Fibroblast of lung (primary cell): ENCODE results near the gene DDX39B. TPM values are rescaled to one million over a fixed set of nuclear protein-coding genes. Genes with fewer than 3 reads are reported as not detected.

Experiments used
- DNase-seq, 2 donors: peaks; one replicate each; pipeline versions ENCODE4 v3.0.0 to v3.0.0-alpha.2; 2010; ENCODE audit warnings: low read depth in 2 of 2
- H2AFZ ChIP-seq: 2 replicates; pipeline ENCODE4 v1.5.1; 2012; ENCODE audit warnings: low read length, control low read depth, inconsistent platforms
- H3K27ac ChIP-seq: 2 replicates; pipeline ENCODE4 v1.5.1; 2011; ENCODE audit warnings: low read length, control low read depth; ENCODE audit not compliant: insufficient read depth
- H3K27me3 ChIP-seq: 2 replicates; pipeline ENCODE4 v1.5.1; 2011; ENCODE audit warnings: mild to moderate bottlenecking, low read length; ENCODE audit not compliant: control insufficient read depth, insufficient read depth
- H3K36me3 ChIP-seq: 2 replicates; pipeline ENCODE4 v1.5.1; 2011; ENCODE audit warnings: low read length; ENCODE audit not compliant: control insufficient read depth, insufficient read depth
- H3K4me1 ChIP-seq: 2 replicates; pipeline ENCODE4 v1.5.1; 2011; ENCODE audit warnings: low read length; ENCODE audit not compliant: control insufficient read depth, insufficient read depth; ENCODE audit errors: extremely low read depth
- H3K4me2 ChIP-seq: 2 replicates; pipeline ENCODE4 v1.5.1; 2011; ENCODE audit warnings: low read length, control low read depth; ENCODE audit not compliant: insufficient read depth; ENCODE audit errors: extremely low read depth
- H3K4me3 ChIP-seq, 4 experiments: fragments of 200-600 bp in 1 of 4; sonication (generic) in 1 of 4; replicated peaks in 1 of 4; 2 replicates each; pipeline ENCODE4 v1.5.1; 2011 to 2016; ENCODE audit warnings: low read length in 4 of 4, low read depth in 3 of 4, mild to moderate bottlenecking in 3 of 4, control low read depth in 2 of 4, inconsistent platforms in 1 of 4, mixed read lengths in 1 of 4; ENCODE audit not compliant: insufficient read depth in 1 of 4; ENCODE audit errors: control extremely low read depth in 1 of 4
- H3K79me2 ChIP-seq: 2 replicates; pipeline ENCODE4 v1.5.1; 2012; ENCODE audit warnings: mild to moderate bottlenecking, low read length, inconsistent platforms; ENCODE audit not compliant: control insufficient read depth, insufficient read depth
- H3K9ac ChIP-seq: 2 replicates; pipeline ENCODE4 v1.5.1; 2011; ENCODE audit warnings: mild to moderate bottlenecking, low read length, control low read depth; ENCODE audit not compliant: insufficient read depth
- H3K9me3 ChIP-seq: 2 replicates; pipeline ENCODE4 v1.5.1; 2012; ENCODE audit warnings: low read depth, low read length; ENCODE audit not compliant: control insufficient read depth, insufficient read depth
- H4K20me1 ChIP-seq: 2 replicates; pipeline ENCODE4 v1.5.1; 2011; ENCODE audit warnings: low read length; ENCODE audit not compliant: control insufficient read depth, insufficient read depth; ENCODE audit errors: extremely low read depth
- CTCF ChIP-seq, 2 donors: IDR thresholded peaks in 1 of 2; conservative IDR thresholded peaks in 1 of 2; 1 replicate in 1 of 2; 2 replicates in 1 of 2; pipeline ENCODE4 v1.5.1; 2011 to 2012; ENCODE audit warnings: low read length in 2 of 2, control low read depth in 1 of 2, inconsistent platforms in 1 of 2, low read depth in 1 of 2, mild to moderate bottlenecking in 1 of 2
- EZH2 ChIP-seq: IDR thresholded peaks from 2 replicates; pipeline ENCODE4 v1.5.1; 2012; ENCODE audit warnings: low read length, control low read depth, mild to moderate bottlenecking; ENCODE audit errors: missing control alignments
- polyA plus RNA-seq, 2 donors: library from polyadenylated mRNA; depleted of rRNA in 1 of 2; stranded (reverse) in 1 of 2; unstranded in 1 of 2; fragments of >200 nt; gene quantifications; 2 replicates each; pipeline ENCODE4 v1.2.1, GENCODE V29; 2011 to 2012; ENCODE audit warnings: missing spikeins in 1 of 2
- total RNA-seq: library from RNA; depleted of rRNA; stranded (reverse); fragments of >200 nt; gene quantifications from 2 replicates; pipeline ENCODE4 v1.2.1, GENCODE V29; 2014

Gene DDX39B
- total and polyA plus RNA-seq, 2 donors (not counting 1 experiment from before 2014, with no cell fraction given): 323 to 370 TPM

- H3K27me3 ChIP-seq: no peaks in the 10 kb centered on the region
- DNase-seq: no peak
- H3K4me1 ChIP-seq: peaks cover 6% of the 10 kb centered on the region
- H3K27ac ChIP-seq: no peak overlapping the region
- no peaks in the 10 kb centered on the region for H3K36me3 ChIP-seq
- H2AFZ ChIP-seq: no peak overlapping the region
- H3K4me2 ChIP-seq: peak overlapping the region; percentile 80
- H3K4me3 ChIP-seq: peak overlapping the region in 2 of 4 experiments; percentile 63 to 71
- H3K9ac ChIP-seq: no peak overlapping the region
- H3K9me3 ChIP-seq: no peaks in the 10 kb centered on the region
- peaks cover 6% of the 10 kb centered on the region for H3K79me2 ChIP-seq
- TF ChIP-seq EZH2 (no peak), CTCF (conservative IDR thresholded peaks at IDR 0.05 in 1 of 2, IDR thresholded peaks at IDR 0.05 in 1 of 2; ENCODE audit: low read depth in 1 of 2, low read length in 2 of 2) (no peak)
- no peaks in the 10 kb centered on the region for H4K20me1 ChIP-seq
Measured at GRCh38 chr6:31548544-31548873, 6.7 kb upstream of the DDX39B start.

GRCh38 chr6:31547727-31548543, 6.1 kb upstream of the DDX39B start:
- TF ChIP-seq EZH2 (no peak), CTCF (conservative IDR thresholded peaks at IDR 0.05 in 1 of 2, IDR thresholded peaks at IDR 0.05 in 1 of 2; ENCODE audit: low read depth in 1 of 2, low read length in 2 of 2) (no peak)
- DNase-seq: no peak
- Histone ChIP-seq H4K20me1 (no peaks in the 10 kb centered on the region), H3K27me3 (no peaks in the 10 kb centered on the region), H3K9me3 (no peaks in the 10 kb centered on the region), H3K4me1 (peaks cover 6% of the 10 kb centered on the region), H3K4me2 (peak overlapping the region; percentile 80), H3K79me2 (peaks cover 8% of the 10 kb centered on the region), H2AFZ (no peak overlapping the region), H3K4me3 (peak overlapping the region; percentile 51 to 76 (median 67)), H3K36me3 (no peaks in the 10 kb centered on the region), H3K9ac (peak overlapping the region; percentile 74), H3K27ac (peak overlapping the region; percentile 87)

GRCh38 chr6:31546958-31547726, 5.3 kb upstream of the DDX39B start, which contains the start of gene NFKBIL1:
Gene NFKBIL1, plus strand, starts transcription at chr6:31547608. Its CDS starts 87 bp downstream, at chr6:31547695.
- Histone ChIP-seq H3K9me3 (no peaks in the 10 kb centered on the region), H3K36me3 (no peaks in the 10 kb centered on the region), H3K4me3 (peak within 1 kb of the TSS; percentile 51 to 76 (median 67)), H3K27ac (peak within 1 kb of the TSS; percentile 87), H2AFZ (peak within 1 kb of the TSS; percentile 93), H3K4me1 (peaks cover 6% of the 10 kb centered on the region), H3K79me2 (peaks cover 8% of the 10 kb centered on the region), H3K4me2 (peak within 1 kb of the TSS; percentile 87), H3K27me3 (no peaks in the 10 kb centered on the region), H3K9ac (peak within 1 kb of the TSS; percentile 74), H4K20me1 (no peaks in the 10 kb centered on the region)
- TF ChIP-seq EZH2 (no peak), CTCF (conservative IDR thresholded peaks at IDR 0.05 in 1 of 2, IDR thresholded peaks at IDR 0.05 in 1 of 2; ENCODE audit: low read depth in 1 of 2, low read length in 2 of 2) (no peak)
- DNase-seq: peak; percentile 98 to 99
